Neural cell (in vitro differentiated cells): Measurements from ENCODE around the gene UROC1.

Experiments
- CTCF ChIP-seq: fragments of 450-650 bp; IDR thresholded peaks from 2 replicates; pipeline ENCODE4 v1.5.1; 2014; ENCODE audit warnings: antibody characterized with exemption, mild to moderate bottlenecking, moderate library complexity; ENCODE audit not compliant: poor library complexity, severe bottlenecking
- EZH2 ChIP-seq: fragments of 200-600, 300-800 bp; shearing (Covaris generic), sonication (generic); IDR thresholded peaks from 2 replicates; pipeline ENCODE4 v1.6.1; 2014; ENCODE audit warnings: antibody characterized with exemption, low read length, borderline replicate concordance, mild to moderate bottlenecking; ENCODE audit not compliant: insufficient read depth, poor library complexity, severe bottlenecking
- POLR2AphosphoS5 ChIP-seq: IDR thresholded peaks from 2 replicates; pipeline ENCODE4 v1.6.1; 2012
- REST ChIP-seq: IDR thresholded peaks from 2 replicates; pipeline ENCODE4 v1.6.1; 2012; ENCODE audit warnings: borderline replicate concordance

GRCh38 chr3:126469479-126469878, 48.1 kb downstream of the UROC1 start:
- TF ChIP-seq CTCF (no peak), EZH2 (no peak), POLR2AphosphoS5 (no peak), REST (no peak)
